HG03045 (cell line): ENCODE data around the gene TMUB1.

Experiments used
- ATAC-seq: cut with Tn5 transposase; IDR thresholded peaks from one replicate; pipeline ENCODE4 v1.9.1; 2021; ENCODE audit warnings: mild to moderate bottlenecking, moderate library complexity; ENCODE audit not compliant: unreplicated experiment

The TMUB1 gene

GRCh38 chr7:151121380-151122170 lies 38.3 kb upstream of the TMUB1 start:
- ATAC-seq = no peak

- ATAC-seq = no peak
These were observed 37.6 kb upstream of the TMUB1 start for GRCh38 chr7:151120896-151121295.

- no peak for ATAC-seq
These were observed 36.6 kb upstream of the TMUB1 start for GRCh38 chr7:151119902-151120301.

- no peak for ATAC-seq
These were observed 35.7 kb upstream of the TMUB1 start for GRCh38 chr7:151119055-151119415.

- ATAC-seq = no peak
These were observed 35.1 kb upstream of the TMUB1 start for GRCh38 chr7:151118108-151119054.

GRCh38 chr7:151117565-151117964 lies 34.3 kb upstream of the TMUB1 start:
- ATAC-seq = no peak

GRCh38 chr7:151116603-151117440 lies 33.5 kb upstream of the TMUB1 start:
- ATAC-seq = no peak

GRCh38 chr7:151115836-151116418 lies 32.6 kb upstream of the TMUB1 start:
- ATAC-seq = no peak

- ATAC-seq = no peak
These were observed 32.0 kb upstream of the TMUB1 start for GRCh38 chr7:151115121-151115835.

- no peak for ATAC-seq
These were observed 31.1 kb upstream of the TMUB1 start for GRCh38 chr7:151114151-151115090.

GRCh38 chr7:151113344-151114150 lies 30.3 kb upstream of the TMUB1 start:
- ATAC-seq = no peak

- ATAC-seq = peak; percentile 77
These were observed 27.8 kb upstream of the TMUB1 start for GRCh38 chr7:151110941-151111645.

- ATAC-seq = no peak
These were observed 27.1 kb upstream of the TMUB1 start for GRCh38 chr7:151110236-151110940.

GRCh38 chr7:151109094-151110048 lies 26.1 kb upstream of the TMUB1 start:
- ATAC-seq = no peak

GRCh38 chr7:151107882-151108281 lies 24.6 kb upstream of the TMUB1 start:
- ATAC-seq = no peak
